Mucosa of stomach (tissue), 1 donor: ENCODE data around the gene PAX5.

Experiments used
- H3K27me3 ChIP-seq: one replicate; pipeline ENCODE4 v1.7.0; 2013; ENCODE audit warnings: mild to moderate bottlenecking, low read length; ENCODE audit not compliant: control insufficient read depth, insufficient read depth
- H3K36me3 ChIP-seq: one replicate; pipeline ENCODE4 v1.7.0; 2013; ENCODE audit warnings: low read length; ENCODE audit not compliant: control insufficient read depth, insufficient read depth
- H3K4me1 ChIP-seq: one replicate; pipeline ENCODE4 v1.7.0; 2013; ENCODE audit warnings: mild to moderate bottlenecking, low read length; ENCODE audit not compliant: control insufficient read depth, insufficient read depth
- H3K4me3 ChIP-seq: one replicate; pipeline ENCODE4 v1.7.0; 2013; ENCODE audit warnings: low read length
- H3K9ac ChIP-seq: one replicate; pipeline ENCODE4 v1.7.0; 2013; ENCODE audit warnings: mild to moderate bottlenecking, low read length, moderate library complexity
- H3K9me3 ChIP-seq: one replicate; pipeline ENCODE4 v1.7.0; 2013; ENCODE audit warnings: mild to moderate bottlenecking, low read length, moderate library complexity; ENCODE audit not compliant: control insufficient read depth
- donor health status: Pancreatic carcinoma.

The PAX5 gene

GRCh38 chr9:36842560-36843530 lies 191.2 kb downstream of the PAX5 start:
- H3K27me3 ChIP-seq: peaks cover 14% of the 10 kb centered on the region
- no peaks in the 10 kb centered on the region for H3K4me1 ChIP-seq
- no peak overlapping the region for H3K9ac ChIP-seq
- no peak overlapping the region for H3K4me3 ChIP-seq
- H3K36me3 ChIP-seq: no peaks in the 10 kb centered on the region
- H3K9me3 ChIP-seq: no peaks in the 10 kb centered on the region

GRCh38 chr9:36840898-36841536 lies 193.1 kb downstream of the PAX5 start:
- Histone ChIP-seq H3K27me3 (peaks cover 7% of the 10 kb centered on the region), H3K4me3 (no peak overlapping the region), H3K9me3 (no peaks in the 10 kb centered on the region), H3K4me1 (no peaks in the 10 kb centered on the region), H3K36me3 (no peaks in the 10 kb centered on the region), H3K9ac (no peak overlapping the region)

GRCh38 chr9:36839131-36839885 lies 194.8 kb downstream of the PAX5 start:
- Histone ChIP-seq H3K27me3 (peaks cover 7% of the 10 kb centered on the region), H3K9ac (no peak overlapping the region), H3K4me3 (no peak overlapping the region), H3K36me3 (no peaks in the 10 kb centered on the region), H3K9me3 (no peaks in the 10 kb centered on the region), H3K4me1 (no peaks in the 10 kb centered on the region)

DNA sequence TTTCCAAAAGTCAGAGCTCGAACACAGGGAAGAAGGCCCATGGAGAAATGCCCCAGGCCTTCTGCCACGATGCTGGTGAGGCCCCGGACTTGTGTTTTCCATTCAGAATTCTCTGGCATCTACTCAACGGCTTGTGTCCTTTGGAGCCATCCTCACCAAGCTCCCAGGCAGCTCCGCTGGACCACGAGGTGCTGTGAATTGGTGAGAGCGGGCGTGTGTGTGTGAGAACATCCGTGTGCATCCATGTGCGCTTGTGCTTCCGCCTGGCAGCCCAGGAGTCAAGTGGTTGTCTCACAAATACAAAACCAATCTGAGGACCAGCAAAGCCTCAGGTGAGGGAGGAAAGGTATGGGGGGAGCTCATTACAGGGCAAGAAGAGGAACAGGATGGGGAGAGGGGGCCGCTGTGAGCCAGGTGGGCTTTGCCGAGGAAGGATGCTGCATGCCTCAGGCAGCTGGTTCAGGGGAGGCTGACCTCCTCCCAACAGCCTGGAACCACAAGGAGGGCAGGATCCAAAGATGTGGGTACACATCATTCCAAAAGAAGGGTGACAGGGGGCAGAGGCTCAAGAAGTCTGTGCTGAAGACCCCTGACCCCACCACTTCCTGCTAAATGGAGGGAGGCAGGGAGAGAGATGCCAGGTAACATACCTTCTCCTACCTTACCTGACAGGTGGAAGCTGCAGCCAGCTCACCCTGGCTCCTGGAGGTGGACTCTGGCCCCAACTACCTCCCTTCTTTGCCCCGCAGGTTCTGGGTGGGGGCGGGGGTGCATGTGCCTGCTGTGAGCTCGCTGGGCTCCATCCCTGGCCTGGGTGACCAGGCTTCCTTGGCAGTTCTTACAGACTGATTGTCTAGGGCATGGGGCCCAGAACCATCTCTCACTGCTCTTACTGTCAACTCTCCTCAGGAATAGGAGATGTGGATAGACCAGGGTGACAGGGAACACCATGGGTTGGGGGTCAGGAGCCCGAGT lies 196.3 kb downstream of the PAX5 start:
- no peaks in the 10 kb centered on the region for H3K9me3 ChIP-seq
- no peak overlapping the region for H3K4me3 ChIP-seq
- H3K27me3 ChIP-seq: peaks cover 7% of the 10 kb centered on the region
- no peak overlapping the region for H3K9ac ChIP-seq
- H3K4me1 ChIP-seq: no peaks in the 10 kb centered on the region
- no peaks in the 10 kb centered on the region for H3K36me3 ChIP-seq

- no peaks in the 10 kb centered on the region for H3K9me3 ChIP-seq
- H3K4me3 ChIP-seq: no peak overlapping the region
- no peaks in the 10 kb centered on the region for H3K27me3 ChIP-seq
- H3K36me3 ChIP-seq: no peaks in the 10 kb centered on the region
- H3K4me1 ChIP-seq: no peaks in the 10 kb centered on the region
- no peak overlapping the region for H3K9ac ChIP-seq
These were observed 197.6 kb downstream of the PAX5 start for GRCh38 chr9:36836486-36836885.

DNA sequence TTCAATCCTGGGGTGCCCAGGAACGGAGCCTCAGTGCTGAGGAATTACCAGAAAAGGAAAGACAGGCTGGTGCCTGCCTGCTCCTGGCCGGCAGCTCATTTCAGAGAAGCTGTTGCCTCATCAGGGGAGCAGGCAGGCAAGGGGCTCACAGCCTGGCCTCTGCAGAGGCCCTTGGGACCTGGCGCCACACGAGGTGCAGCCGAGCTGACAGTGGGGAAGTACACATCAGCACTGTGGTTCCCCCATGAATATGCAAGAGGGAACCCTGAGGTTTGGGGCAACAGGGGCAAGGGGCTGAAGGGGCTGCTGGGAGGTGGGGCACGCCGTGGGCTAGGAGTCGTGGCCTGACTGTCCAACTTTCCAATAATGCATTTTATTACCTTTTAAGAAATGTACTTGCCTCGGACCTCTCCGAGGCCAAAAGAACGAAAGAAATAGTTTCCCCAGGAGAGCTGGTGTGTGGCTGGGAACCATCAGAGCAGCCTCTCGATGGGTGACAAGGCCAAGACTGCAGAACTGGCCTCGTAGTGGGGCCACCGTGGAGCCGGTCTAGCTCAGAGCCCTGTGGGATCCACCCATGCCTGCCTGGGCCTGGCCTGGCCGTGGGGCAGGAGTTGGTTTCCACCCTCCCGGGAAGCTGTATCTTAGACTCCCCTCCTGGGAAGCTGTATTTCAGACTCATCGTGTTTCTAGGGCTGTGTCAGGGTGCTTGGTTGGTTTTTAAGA lies 198.6 kb downstream of the PAX5 start:
- Histone ChIP-seq H3K27me3 (no peaks in the 10 kb centered on the region), H3K4me3 (no peak overlapping the region), H3K4me1 (no peaks in the 10 kb centered on the region), H3K36me3 (no peaks in the 10 kb centered on the region), H3K9me3 (no peaks in the 10 kb centered on the region), H3K9ac (no peak overlapping the region)

GRCh38 chr9:36834736-36835135 lies 199.3 kb downstream of the PAX5 start:
- Histone ChIP-seq H3K9me3 (no peaks in the 10 kb centered on the region), H3K9ac (no peak overlapping the region), H3K4me1 (no peaks in the 10 kb centered on the region), H3K4me3 (no peak overlapping the region), H3K36me3 (no peaks in the 10 kb centered on the region), H3K27me3 (no peaks in the 10 kb centered on the region)

- Histone ChIP-seq H3K9me3 (no peaks in the 10 kb centered on the region), H3K4me3 (no peak overlapping the region), H3K36me3 (no peaks in the 10 kb centered on the region), H3K4me1 (no peaks in the 10 kb centered on the region), H3K27me3 (no peaks in the 10 kb centered on the region), H3K9ac (no peak overlapping the region)
These were observed 200.1 kb downstream of the PAX5 start for GRCh38 chr9:36833954-36834353.

DNA sequence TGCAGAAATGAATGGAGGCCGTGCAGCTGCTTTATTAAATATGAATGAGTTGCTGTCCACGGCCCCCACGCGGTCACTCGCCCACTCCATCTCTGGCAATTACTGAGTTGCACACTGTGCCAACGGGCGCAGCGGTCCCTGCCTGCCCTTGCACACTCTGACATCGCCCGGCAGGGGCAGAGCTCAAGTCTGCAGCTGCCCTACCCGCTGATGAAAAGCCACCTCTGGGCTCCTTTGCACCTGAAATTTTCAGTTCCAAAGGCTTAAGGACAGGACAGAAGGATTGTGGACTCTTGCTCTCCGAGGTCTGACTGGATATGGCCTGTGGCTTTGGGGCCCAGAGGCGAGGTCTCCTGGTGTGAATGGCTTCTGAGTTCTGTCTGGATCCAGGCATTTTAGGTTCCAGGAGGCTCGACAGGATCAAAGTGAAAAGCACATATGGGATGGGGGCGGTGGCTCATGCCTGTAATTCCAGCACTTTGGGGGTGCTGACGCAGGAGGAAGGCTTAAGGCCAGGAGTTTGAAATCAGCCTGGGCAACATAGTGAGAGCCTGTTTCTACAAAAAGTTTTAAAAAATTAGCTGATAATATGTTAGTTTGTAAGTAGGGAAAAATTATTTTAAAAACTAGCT lies 201.8 kb downstream of the PAX5 start:
- Histone ChIP-seq H3K4me3 (no peak overlapping the region), H3K9ac (no peak overlapping the region), H3K9me3 (no peaks in the 10 kb centered on the region), H3K4me1 (no peaks in the 10 kb centered on the region), H3K36me3 (no peaks in the 10 kb centered on the region), H3K27me3 (no peaks in the 10 kb centered on the region)

GRCh38 chr9:36831381-36832161 lies 202.5 kb downstream of the PAX5 start:
- no peak overlapping the region for H3K4me3 ChIP-seq
- no peaks in the 10 kb centered on the region for H3K4me1 ChIP-seq
- no peaks in the 10 kb centered on the region for H3K27me3 ChIP-seq
- no peaks in the 10 kb centered on the region for H3K36me3 ChIP-seq
- no peak overlapping the region for H3K9ac ChIP-seq
- no peaks in the 10 kb centered on the region for H3K9me3 ChIP-seq
